Type B pancreatic cell (in vitro differentiated cells): ENCODE results near the gene GNPNAT1. TPM values are rescaled to one million over a fixed set of nuclear protein-coding genes. Genes with fewer than 3 reads are reported as not detected.

Experiments
- DNase-seq: peaks from one replicate; pipeline ENCODE4 v3.0.0; 2021; ENCODE audit warnings: mixed read lengths; ENCODE audit not compliant: unreplicated experiment; ENCODE audit errors: extremely low spot score
- H3K27ac Mint-ChIP-seq: 2 replicates; pipeline ENCODE4 v1.8.0; 2021; ENCODE audit warnings: mild to moderate bottlenecking, mixed read lengths
- H3K27me3 Mint-ChIP-seq: 2 replicates; pipeline ENCODE4 v1.8.0; 2021; ENCODE audit warnings: mixed read lengths
- H3K36me3 Mint-ChIP-seq: 2 replicates; pipeline ENCODE4 v1.8.0; 2021; ENCODE audit warnings: mixed read lengths
- H3K4me1 Mint-ChIP-seq: one replicate; pipeline ENCODE4 v1.8.0; 2021; ENCODE audit warnings: mixed read lengths; ENCODE audit not compliant: unreplicated experiment
- H3K4me3 Mint-ChIP-seq: 2 replicates; pipeline ENCODE4 v1.8.0; 2021; ENCODE audit warnings: mild to moderate bottlenecking, mixed read lengths
- H3K9me3 Mint-ChIP-seq: 2 replicates; pipeline ENCODE4 v1.8.0; 2021; ENCODE audit warnings: mixed read lengths
- total RNA-seq: library from RNA; stranded (reverse); gene quantifications from 2 replicates; pipeline ENCODE4 v1.2.1, GENCODE V29; 2021; ENCODE audit warnings: low replicate concordance
- TF ChIP-seq, protein P1 (sequence below): fragments of 200-600 bp; sonication (generic); conservative IDR thresholded peaks from 2 replicates; pipeline ENCODE4 v1.5.0; 2021; ENCODE audit warnings: antibody characterized with exemption, mild to moderate bottlenecking

GNPNAT1 gene
- total RNA-seq, 1 donor from 2014 or later: 26.6 TPM

DNA sequence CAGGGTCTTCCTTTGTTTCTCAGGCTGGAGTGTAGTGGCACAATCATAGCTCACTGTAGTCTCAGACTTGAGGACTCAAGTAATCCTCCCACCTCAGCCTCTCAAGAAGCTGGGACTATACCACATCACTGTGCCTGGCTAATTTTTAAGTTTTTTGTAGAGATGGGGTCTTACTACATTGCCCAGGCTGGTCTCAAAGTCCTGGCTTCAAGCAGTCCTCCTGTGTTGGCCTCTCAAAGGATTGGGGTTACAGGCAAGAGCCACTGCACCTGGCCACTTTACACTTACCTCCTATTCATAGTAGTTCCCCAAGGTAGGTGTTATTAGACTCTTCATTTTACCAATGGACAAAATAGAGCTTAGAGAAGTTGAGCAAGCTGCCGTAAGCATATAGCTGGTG, 32.3 kb downstream of the GNPNAT1 start:
- Mint-ChIP-seq H3K4me1 (no peaks in the 10 kb centered on the region), H3K27me3 (no peaks in the 10 kb centered on the region), H3K27ac (no peak overlapping the region), H3K36me3 (peaks cover 5% of the 10 kb centered on the region), H3K4me3 (no peak overlapping the region), H3K9me3 (no peaks in the 10 kb centered on the region)
- no peak for DNase-seq
- TF ChIP-seq, protein P1, sequence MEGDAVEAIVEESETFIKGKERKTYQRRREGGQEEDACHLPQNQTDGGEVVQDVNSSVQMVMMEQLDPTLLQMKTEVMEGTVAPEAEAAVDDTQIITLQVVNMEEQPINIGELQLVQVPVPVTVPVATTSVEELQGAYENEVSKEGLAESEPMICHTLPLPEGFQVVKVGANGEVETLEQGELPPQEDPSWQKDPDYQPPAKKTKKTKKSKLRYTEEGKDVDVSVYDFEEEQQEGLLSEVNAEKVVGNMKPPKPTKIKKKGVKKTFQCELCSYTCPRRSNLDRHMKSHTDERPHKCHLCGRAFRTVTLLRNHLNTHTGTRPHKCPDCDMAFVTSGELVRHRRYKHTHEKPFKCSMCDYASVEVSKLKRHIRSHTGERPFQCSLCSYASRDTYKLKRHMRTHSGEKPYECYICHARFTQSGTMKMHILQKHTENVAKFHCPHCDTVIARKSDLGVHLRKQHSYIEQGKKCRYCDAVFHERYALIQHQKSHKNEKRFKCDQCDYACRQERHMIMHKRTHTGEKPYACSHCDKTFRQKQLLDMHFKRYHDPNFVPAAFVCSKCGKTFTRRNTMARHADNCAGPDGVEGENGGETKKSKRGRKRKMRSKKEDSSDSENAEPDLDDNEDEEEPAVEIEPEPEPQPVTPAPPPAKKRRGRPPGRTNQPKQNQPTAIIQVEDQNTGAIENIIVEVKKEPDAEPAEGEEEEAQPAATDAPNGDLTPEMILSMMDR: no peak

DNA sequence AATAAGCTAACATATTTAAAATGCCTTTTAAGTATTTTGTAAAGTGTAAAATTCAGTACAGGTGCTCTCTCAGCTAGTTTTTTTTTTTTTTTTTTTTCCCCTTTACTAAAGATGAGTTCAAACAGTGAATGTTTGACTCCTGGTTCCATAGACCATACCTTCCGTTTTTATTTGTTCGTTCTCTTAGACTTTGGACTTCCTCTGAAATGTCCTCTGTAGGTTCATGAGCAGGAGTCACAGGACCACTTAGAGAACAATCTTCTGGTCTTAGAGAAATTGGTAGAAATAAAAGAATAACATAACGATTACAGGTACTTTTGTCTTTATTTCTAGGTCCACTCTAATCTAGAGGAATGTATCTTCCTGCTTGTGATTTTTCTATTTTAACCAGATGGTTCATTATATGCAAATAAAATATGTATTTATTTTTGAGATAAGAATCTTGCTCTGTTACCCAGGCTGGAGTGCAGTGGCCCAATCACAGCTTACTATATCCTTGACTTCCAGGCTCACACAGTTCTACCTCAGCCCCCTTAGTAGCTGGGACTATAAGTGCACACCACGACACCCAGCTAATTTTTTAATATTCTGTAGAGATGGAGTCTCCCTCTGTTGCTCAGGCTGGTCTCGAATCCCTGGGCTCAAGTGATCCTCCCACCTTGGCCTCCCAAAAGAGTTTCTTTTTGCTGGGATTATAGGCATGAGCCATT, 35.6 kb downstream of the GNPNAT1 start:
- Mint-ChIP-seq H3K9me3 (no peaks in the 10 kb centered on the region), H3K4me3 (no peak overlapping the region), H3K27me3 (no peaks in the 10 kb centered on the region), H3K4me1 (no peaks in the 10 kb centered on the region), H3K27ac (no peak overlapping the region), H3K36me3 (peaks cover 4% of the 10 kb centered on the region)
- no peak for DNase-seq
- TF ChIP-seq, protein P1: no peak

DNA sequence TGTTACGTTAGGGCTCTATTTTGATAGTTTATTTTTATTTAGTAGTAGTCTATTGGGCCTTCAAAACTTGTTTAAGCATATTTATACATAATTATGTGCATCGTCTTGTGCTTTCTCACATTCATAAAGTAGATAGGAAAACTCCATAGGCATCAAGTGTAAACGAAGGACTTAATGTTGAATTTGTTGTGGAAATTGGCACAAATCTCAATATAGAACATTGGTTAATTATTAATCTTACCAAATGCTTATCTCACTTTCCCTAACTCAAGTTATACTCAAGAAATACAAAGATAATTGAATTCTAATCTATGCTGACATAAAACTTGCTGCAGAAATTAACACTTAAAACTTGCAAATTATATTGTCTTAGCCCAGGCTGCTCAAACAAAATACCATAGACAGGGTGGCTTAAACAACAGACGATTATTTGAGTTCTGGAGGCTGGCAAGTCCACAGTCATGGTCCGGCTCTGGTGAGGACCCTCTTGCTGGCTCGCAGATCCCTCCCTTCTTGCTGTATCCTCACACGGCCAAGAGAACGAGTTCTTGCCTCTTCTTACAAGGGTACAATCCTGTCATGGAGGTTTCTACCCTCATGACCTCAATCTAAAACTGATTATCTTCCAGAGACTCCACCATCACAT, 42.6 kb downstream of the GNPNAT1 start:
- H3K4me3 Mint-ChIP-seq: no peak overlapping the region
- DNase-seq: no peak
- no peaks in the 10 kb centered on the region for H3K4me1 Mint-ChIP-seq
- no peak overlapping the region for H3K27ac Mint-ChIP-seq
- H3K36me3 Mint-ChIP-seq: peaks cover 12% of the 10 kb centered on the region
- no peaks in the 10 kb centered on the region for H3K9me3 Mint-ChIP-seq
- TF ChIP-seq, protein P1: no peak
- no peaks in the 10 kb centered on the region for H3K27me3 Mint-ChIP-seq

DNA sequence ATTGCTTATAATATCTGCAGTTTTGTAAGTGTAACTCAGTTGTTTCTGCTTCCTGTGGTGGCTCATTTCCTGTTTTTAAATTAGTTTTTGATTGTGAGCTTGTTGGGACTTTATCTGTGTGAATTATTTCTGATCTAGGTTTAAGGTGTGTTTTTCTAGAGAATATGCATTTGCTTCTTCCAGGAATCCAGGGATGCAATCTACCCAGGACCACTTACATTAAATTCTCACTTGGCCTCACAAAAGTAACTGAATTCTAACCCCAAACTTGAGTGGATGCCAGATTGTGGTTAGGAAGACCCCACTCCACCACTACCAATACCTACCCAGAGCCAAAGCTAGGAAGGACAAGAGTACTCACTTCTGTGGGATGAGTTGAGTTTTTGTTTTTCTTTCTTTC, 49.5 kb downstream of the GNPNAT1 start:
- no peak overlapping the region for H3K4me3 Mint-ChIP-seq
- H3K9me3 Mint-ChIP-seq: no peaks in the 10 kb centered on the region
- peaks cover 12% of the 10 kb centered on the region for H3K4me1 Mint-ChIP-seq
- no peak overlapping the region for H3K27ac Mint-ChIP-seq
- peaks cover 16% of the 10 kb centered on the region for H3K36me3 Mint-ChIP-seq
- TF ChIP-seq, protein P1: no peak
- DNase-seq: no peak
- H3K27me3 Mint-ChIP-seq: no peaks in the 10 kb centered on the region

DNA sequence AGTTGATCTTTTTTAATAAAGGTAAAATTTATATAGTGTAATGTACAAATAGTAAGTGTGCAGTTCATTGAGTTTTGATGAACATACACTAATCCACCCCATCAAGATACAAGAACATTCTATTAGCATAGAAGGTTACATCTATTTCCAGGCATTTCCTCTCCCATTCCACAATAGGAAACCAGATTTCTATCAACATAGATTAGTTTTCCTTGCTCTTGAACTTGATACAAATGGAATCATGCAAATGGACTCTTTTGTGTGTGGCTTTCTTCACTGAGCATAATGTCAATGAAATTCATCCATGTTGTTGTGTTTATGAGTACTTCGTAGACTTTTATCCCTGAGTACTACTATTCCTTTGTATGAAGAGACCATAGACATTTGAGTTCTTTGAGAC, 50.7 kb downstream of the GNPNAT1 start:
- Mint-ChIP-seq H3K27me3 (no peaks in the 10 kb centered on the region), H3K36me3 (peaks cover 20% of the 10 kb centered on the region), H3K4me1 (peaks cover 19% of the 10 kb centered on the region), H3K9me3 (no peaks in the 10 kb centered on the region), H3K27ac (no peak overlapping the region), H3K4me3 (no peak overlapping the region)
- no peak for DNase-seq
- TF ChIP-seq, protein P1: no peak
